K562 (cell line): Measurements from ENCODE around the gene SAMD8. TPM values are rescaled to one million over a fixed set of nuclear protein-coding genes. Genes with fewer than 3 reads are reported as not detected.

ENCODE experiments used
- polyA plus RNA-seq, 8 experiments: library from polyadenylated mRNA; depleted of rRNA in 4 of 8; stranded (reverse) in 5 of 8; unstranded in 3 of 8; fragments of >200 nt; fragmentation: Nextera tagmentation in 2 of 8; fragmentation: Illumina TruSeq in 1 of 8; extraction: Ambion mirVana in 2 of 8; extraction: Trizol in 1 of 8; gene quantifications; 2 replicates each; pipeline versions ENCODE4 v1.2.1 to v1.2.3, GENCODE V29; 2011 to 2014; ENCODE audit warnings: inconsistent platforms in 1 of 8, missing spikeins in 1 of 8
- total RNA-seq, 7 experiments: library from RNA; depleted of rRNA in 6 of 7; stranded (reverse); fragments of >200 nt in 6 of 7; fragmentation: Illumina TruSeq in 2 of 7; extraction: Trizol in 2 of 7; gene quantifications; 2 replicates each; pipeline versions ENCODE4 v1.2.1 to v1.2.3, GENCODE V29; 2011 to 2021; ENCODE audit warnings: low replicate concordance in 1 of 7

The SAMD8 gene
- total and polyA plus RNA-seq, 9 of the 15 experiments (the other 6 are each of a cell fraction or from before 2014, with no cell fraction given), result 2.7 to 16.1 (median 6.2) TPM

Other genes starting within 250 kb of the SAMD8 start
- 188 and 201 TPM in 2 replicates for gene VDAC2, start 99.1 kb downstream of the SAMD8 start, total RNA-seq (2014; rRNA removed)
- gene VDAC2, start 99.1 kb downstream of the SAMD8 start, total RNA-seq (2014; rRNA removed; fragmentation: Illumina TruSeq; extraction: Trizol), result 450 and 500 TPM in 2 replicates
- gene VDAC2, start 99.1 kb downstream of the SAMD8 start, total RNA-seq (2015; rRNA removed; fragmentation: Illumina TruSeq; extraction: Trizol), result 331 and 336 TPM in 2 replicates
- 398 and 422 TPM in 2 replicates for gene VDAC2, start 99.1 kb downstream of the SAMD8 start, total RNA-seq (2021)
- 139 and 166 TPM in 2 replicates for gene VDAC2, start 99.1 kb downstream of the SAMD8 start, polyA plus RNA-seq (2011; rRNA removed)
- gene VDAC2, start 99.1 kb downstream of the SAMD8 start, polyA plus RNA-seq (2014; fragmentation: Illumina TruSeq; extraction: Trizol), result 379 and 424 TPM in 2 replicates
- gene VDAC2, start 99.1 kb downstream of the SAMD8 start, polyA plus RNA-seq (2014; fragmentation: Nextera tagmentation; extraction: Ambion mirVana), result 100 to 1,000 TPM; 208 to 250 TPM
- 198 and 219 TPM in 2 replicates for gene VDAC2, start 99.1 kb downstream of the SAMD8 start, polyA plus RNA-seq (2014; rRNA removed)
- gene COMTD1, start 124.3 kb downstream of the SAMD8 start, total RNA-seq (2014; rRNA removed), result 112 and 115 TPM in 2 replicates
- 3.2 and 5.0 TPM in 2 replicates for gene COMTD1, start 124.3 kb downstream of the SAMD8 start, total RNA-seq (2014; rRNA removed; fragmentation: Illumina TruSeq; extraction: Trizol)
- gene COMTD1, start 124.3 kb downstream of the SAMD8 start, total RNA-seq (2015; rRNA removed; fragmentation: Illumina TruSeq; extraction: Trizol), result 18.5 and 21.3 TPM in 2 replicates
- 79.9 and 82.9 TPM in 2 replicates for gene COMTD1, start 124.3 kb downstream of the SAMD8 start, total RNA-seq (2021)
- gene COMTD1, start 124.3 kb downstream of the SAMD8 start, polyA plus RNA-seq (2011; rRNA removed), result 13.7 and 19.5 TPM in 2 replicates
- gene COMTD1, start 124.3 kb downstream of the SAMD8 start, polyA plus RNA-seq (2014; fragmentation: Illumina TruSeq; extraction: Trizol), result 4.0 and 11.3 TPM in 2 replicates
- gene COMTD1, start 124.3 kb downstream of the SAMD8 start, polyA plus RNA-seq (2014; fragmentation: Nextera tagmentation; extraction: Ambion mirVana), result 1 to 10 TPM in 1 of 2 experiments, under 1 TPM in 1; 0.41 to 1.4 TPM
- 89.4 and 98.3 TPM in 2 replicates for gene COMTD1, start 124.3 kb downstream of the SAMD8 start, polyA plus RNA-seq (2014; rRNA removed)